ENCODE results near the gene SPRR1B.

DNA sequence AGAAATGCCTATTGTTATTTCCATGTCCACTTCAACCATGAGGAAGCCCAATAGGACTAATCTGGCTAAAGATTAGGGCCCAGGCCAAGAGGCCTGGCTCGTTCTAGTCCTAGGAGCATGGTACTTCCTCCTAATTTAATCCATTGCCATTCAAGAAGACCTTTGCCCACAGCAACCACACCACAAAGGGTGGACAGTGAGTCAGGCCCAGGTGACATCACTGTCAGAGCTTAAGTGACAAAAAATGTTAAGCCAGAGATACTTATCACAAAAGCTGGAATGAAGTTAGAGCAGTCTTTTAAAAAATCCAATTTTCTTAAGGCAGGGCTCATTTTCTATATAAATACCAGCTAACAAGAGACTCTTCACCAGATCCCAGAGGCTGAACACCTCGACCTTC, 29.6 kb upstream of the SPRR1B start, which contains the start of gene SPRR3:
- TF ChIP-seq, protein P1, sequence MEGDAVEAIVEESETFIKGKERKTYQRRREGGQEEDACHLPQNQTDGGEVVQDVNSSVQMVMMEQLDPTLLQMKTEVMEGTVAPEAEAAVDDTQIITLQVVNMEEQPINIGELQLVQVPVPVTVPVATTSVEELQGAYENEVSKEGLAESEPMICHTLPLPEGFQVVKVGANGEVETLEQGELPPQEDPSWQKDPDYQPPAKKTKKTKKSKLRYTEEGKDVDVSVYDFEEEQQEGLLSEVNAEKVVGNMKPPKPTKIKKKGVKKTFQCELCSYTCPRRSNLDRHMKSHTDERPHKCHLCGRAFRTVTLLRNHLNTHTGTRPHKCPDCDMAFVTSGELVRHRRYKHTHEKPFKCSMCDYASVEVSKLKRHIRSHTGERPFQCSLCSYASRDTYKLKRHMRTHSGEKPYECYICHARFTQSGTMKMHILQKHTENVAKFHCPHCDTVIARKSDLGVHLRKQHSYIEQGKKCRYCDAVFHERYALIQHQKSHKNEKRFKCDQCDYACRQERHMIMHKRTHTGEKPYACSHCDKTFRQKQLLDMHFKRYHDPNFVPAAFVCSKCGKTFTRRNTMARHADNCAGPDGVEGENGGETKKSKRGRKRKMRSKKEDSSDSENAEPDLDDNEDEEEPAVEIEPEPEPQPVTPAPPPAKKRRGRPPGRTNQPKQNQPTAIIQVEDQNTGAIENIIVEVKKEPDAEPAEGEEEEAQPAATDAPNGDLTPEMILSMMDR (IDR thresholded peaks at IDR 0.05), result no peak
- no peak for TF ChIP-seq POLR2A (IDR thresholded peaks at IDR 0.05)

Data from Peyer's patch (tissue), 4 donors.